ENCODE data around the gene ALKBH5. TPM values are rescaled to one million over a fixed set of nuclear protein-coding genes. Genes with fewer than 3 reads are reported as not detected.

The ALKBH5 gene
- total and polyA plus RNA-seq, 9 of the 15 experiments (the other 6 are each of a cell fraction or from before 2014, with no cell fraction given): 11.4 to 70.0 (median 47.4) TPM

DNA sequence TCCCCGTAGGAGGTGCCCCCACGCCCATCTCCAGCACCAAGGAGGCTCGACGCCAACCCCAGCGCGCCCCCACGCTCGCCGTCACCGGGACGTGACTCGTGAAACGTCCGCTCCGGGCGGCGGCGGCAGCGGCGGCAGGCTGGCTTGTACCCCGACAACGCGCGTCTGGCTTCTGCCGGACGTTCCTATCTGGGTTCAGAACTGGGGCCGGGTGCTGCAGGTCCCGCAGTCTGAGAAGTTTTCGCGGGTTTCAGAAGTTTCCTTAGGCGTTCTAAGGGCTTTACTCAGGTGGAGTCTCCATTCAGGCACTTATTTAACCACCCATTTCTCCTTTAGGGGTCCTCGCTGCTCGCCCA, 672 bp upstream of the ALKBH5 start (continued):
- TF ChIP-seq, protein P1, sequence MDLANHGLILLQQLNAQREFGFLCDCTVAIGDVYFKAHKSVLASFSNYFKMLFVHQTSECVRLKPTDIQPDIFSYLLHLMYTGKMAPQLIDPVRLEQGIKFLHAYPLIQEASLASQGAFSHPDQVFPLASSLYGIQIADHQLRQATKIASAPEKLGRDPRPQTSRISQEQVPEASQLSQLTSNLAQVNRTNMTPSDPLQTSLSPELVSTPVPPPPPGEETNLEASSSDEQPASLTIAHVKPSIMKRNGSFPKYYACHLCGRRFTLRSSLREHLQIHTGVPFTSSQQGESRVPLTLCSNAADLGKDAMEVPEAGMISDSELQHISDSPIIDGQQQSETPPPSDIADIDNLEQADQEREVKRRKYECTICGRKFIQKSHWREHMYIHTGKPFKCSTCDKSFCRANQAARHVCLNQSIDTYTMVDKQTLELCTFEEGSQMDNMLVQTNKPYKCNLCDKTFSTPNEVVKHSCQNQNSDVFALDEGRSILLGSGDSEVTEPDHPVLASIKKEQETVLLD (IDR thresholded peaks at IDR 0.05): peak; percentile 81
- TF ChIP-seq NFE2 (IDR thresholded peaks at IDR 0.05; ENCODE audit: low read depth) (peak; percentile 65), ZNF133 (CRISPR knock-in tag; IDR thresholded peaks at IDR 0.05) (no peak), GTF2E2 (tag; IDR thresholded peaks at IDR 0.05) (peak; percentile 63; the same call in 1 of the 2 replicates), RNF2 (IDR thresholded peaks at IDR 0.05) (peak; percentile 11; the same call in 1 of the 2 replicates), TAL1 (IDR thresholded peaks at IDR 0.05) (no peak), GATAD2A (IDR thresholded peaks at IDR 0.05) (peak; percentile 57; the same call in 1 of the 2 replicates), KLF13 (tag; IDR thresholded peaks at IDR 0.05; ENCODE audit: borderline replicate concordance, low read depth) (no peak; the same call in 1 of the 2 replicates), CXXC5 (CRISPR knock-in tag; IDR thresholded peaks at IDR 0.05) (peak; percentile 72), ELF2 (CRISPR knock-in tag; IDR thresholded peaks at IDR 0.05) (peak; percentile 25; the same call in 1 of the 2 replicates), TBP (optimal IDR thresholded peaks at IDR 0.05; ENCODE audit: low read depth, low read length) (peak; percentile 85), PML (IDR thresholded peaks at IDR 0.05; ENCODE audit: low read length) (peak; percentile 74), FUS (optimal IDR thresholded peaks at IDR 0.05; ENCODE audit: low read depth, low read length) (no peak), TAF1 (IDR thresholded peaks at IDR 0.05; ENCODE audit: control insufficient read depth, extremely low read depth, insufficient read depth, low read length, severe bottlenecking) (peak; percentile 64), ELF1 (tag; IDR thresholded peaks at IDR 0.05) (peak; percentile 9; the same call in 1 of the 2 replicates), KDM5B (IDR thresholded peaks at IDR 0.05; ENCODE audit: insufficient replicate concordance, low read depth, low read length) (peak; percentile 33), FOXK2 (conservative IDR thresholded peaks at IDR 0.05 in 1 of 2, IDR thresholded peaks at IDR 0.05 in 1 of 2; ENCODE audit: low read depth in 2 of 2) (no peak), PHF8 (IDR thresholded peaks at IDR 0.05; ENCODE audit: borderline replicate concordance, low read length) (peak; percentile 55; the same call in 1 of the 2 replicates), YY1 (IDR thresholded peaks at IDR 0.05; ENCODE audit: borderline replicate concordance in 1 of 3, control insufficient read depth in 1 of 3, extremely low read depth in 1 of 3, insufficient read depth in 3 of 3, insufficient read length in 1 of 3, insufficient replicate concordance in 2 of 3, low read depth in 1 of 3, low read length in 2 of 3) (peak in 1 of 3 experiments; percentile 48)
- TF ChIP-seq, protein P2, sequence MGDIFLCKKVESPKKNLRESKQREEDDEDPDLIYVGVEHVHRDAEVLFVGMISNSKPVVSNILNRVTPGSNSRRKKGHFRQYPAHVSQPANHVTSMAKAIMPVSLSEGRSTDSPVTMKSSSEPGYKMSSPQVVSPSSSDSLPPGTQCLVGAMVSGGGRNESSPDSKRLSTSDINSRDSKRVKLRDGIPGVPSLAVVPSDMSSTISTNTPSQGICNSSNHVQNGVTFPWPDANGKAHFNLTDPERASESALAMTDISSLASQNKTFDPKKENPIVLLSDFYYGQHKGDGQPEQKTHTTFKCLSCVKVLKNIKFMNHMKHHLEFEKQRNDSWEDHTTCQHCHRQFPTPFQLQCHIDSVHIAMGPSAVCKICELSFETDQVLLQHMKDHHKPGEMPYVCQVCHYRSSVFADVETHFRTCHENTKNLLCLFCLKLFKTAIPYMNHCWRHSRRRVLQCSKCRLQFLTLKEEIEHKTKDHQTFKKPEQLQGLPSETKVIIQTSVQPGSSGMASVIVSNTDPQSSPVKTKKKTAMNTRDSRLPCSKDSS (IDR thresholded peaks at IDR 0.05; ENCODE audit: low read depth, partially characterized antibody): no peak
- TF ChIP-seq, protein P3, sequence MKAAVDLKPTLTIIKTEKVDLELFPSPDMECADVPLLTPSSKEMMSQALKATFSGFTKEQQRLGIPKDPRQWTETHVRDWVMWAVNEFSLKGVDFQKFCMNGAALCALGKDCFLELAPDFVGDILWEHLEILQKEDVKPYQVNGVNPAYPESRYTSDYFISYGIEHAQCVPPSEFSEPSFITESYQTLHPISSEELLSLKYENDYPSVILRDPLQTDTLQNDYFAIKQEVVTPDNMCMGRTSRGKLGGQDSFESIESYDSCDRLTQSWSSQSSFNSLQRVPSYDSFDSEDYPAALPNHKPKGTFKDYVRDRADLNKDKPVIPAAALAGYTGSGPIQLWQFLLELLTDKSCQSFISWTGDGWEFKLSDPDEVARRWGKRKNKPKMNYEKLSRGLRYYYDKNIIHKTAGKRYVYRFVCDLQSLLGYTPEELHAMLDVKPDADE (conservative IDR thresholded peaks at IDR 0.05; ENCODE audit: control insufficient read depth, low read depth, low read length): peak; percentile 41; the same call in 1 of the 2 replicates
- TF ChIP-seq, protein P4, sequence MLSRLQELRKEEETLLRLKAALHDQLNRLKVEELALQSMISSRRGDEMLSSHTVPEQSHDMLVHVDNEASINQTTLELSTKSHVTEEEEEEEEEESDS (CRISPR knock-in tag; IDR thresholded peaks at IDR 0.05): no peak
